ENCODE data around the gene CCHCR1. TPM values are rescaled to one million over a fixed set of nuclear protein-coding genes. Genes with fewer than 3 reads are reported as not detected.
"Not testable (repeated sequence)": the region's sequence is repeated elsewhere in the genome, so short reads cannot be mapped to it uniquely, and the experiment has no call there.

The CCHCR1 gene
- total RNA-seq, 4 donors from 2014 or later: 28.3 to 86.6 (median 36.2) TPM

- no peak overlapping the region for H3K4me3 ChIP-seq
- H3K36me3 ChIP-seq: peaks cover 0 to 25% (median 0%) of the 10 kb centered on the region in 3 donors
- TF ChIP-seq CTCF (IDR thresholded peaks at IDR 0.05) (no peak), POLR2A (IDR thresholded peaks at IDR 0.05) (no peak)
- H3K9me3 ChIP-seq: no peaks in the 10 kb centered on the region
- no peaks in the 10 kb centered on the region for H3K4me1 ChIP-seq
- H3K27ac ChIP-seq: no peak overlapping the region
- H3K27me3 ChIP-seq: no peaks in the 10 kb centered on the region
- DNase-seq: no peak
Observed at GRCh38 chr6:31172973-31173384, 15.4 kb upstream of the CCHCR1 start.

GRCh38 chr6:31171931-31172905 lies 14.6 kb upstream of the CCHCR1 start:
- H3K4me1 ChIP-seq: no peaks in the 10 kb centered on the region
- no peak overlapping the region for H3K4me3 ChIP-seq
- DNase-seq: no peak
- H3K27me3 ChIP-seq: no peaks in the 10 kb centered on the region
- no peak overlapping the region for H3K27ac ChIP-seq
- H3K9me3 ChIP-seq: no peaks in the 10 kb centered on the region
- TF ChIP-seq CTCF (IDR thresholded peaks at IDR 0.05) (no peak), POLR2A (IDR thresholded peaks at IDR 0.05) (no peak)
- H3K36me3 ChIP-seq: peaks cover 0 to 25% (median 0%) of the 10 kb centered on the region in 3 donors

- no peaks in the 10 kb centered on the region for H3K9me3 ChIP-seq
- H3K36me3 ChIP-seq: peaks cover 0 to 23% (median 0%) of the 10 kb centered on the region in 3 donors
- H3K4me3 ChIP-seq: no peak overlapping the region
- H3K27me3 ChIP-seq: no peaks in the 10 kb centered on the region
- DNase-seq: no peak
- H3K27ac ChIP-seq: no peak overlapping the region
- TF ChIP-seq POLR2A (IDR thresholded peaks at IDR 0.05): no peak
- no peak for TF ChIP-seq CTCF (IDR thresholded peaks at IDR 0.05)
- H3K4me1 ChIP-seq: no peaks in the 10 kb centered on the region
Observed at GRCh38 chr6:31170987-31171671, 13.5 kb upstream of the CCHCR1 start.

GRCh38 chr6:31170600-31170881 lies 12.9 kb upstream of the CCHCR1 start, which contains the start of gene POU5F1:
POU5F1 (minus strand) TSS chr6:31170682; CDS start chr6:31170620, 62 bp downstream.
- Histone ChIP-seq H3K36me3 (peaks cover 0 to 17% (median 0%) of the 10 kb centered on the region in 3 donors), H3K4me3 (no peak within 1 kb of the TSS), H3K9me3 (no peaks in the 10 kb centered on the region), H3K27ac (no peak within 1 kb of the TSS), H3K27me3 (no peaks in the 10 kb centered on the region), H3K4me1 (no peaks in the 10 kb centered on the region)
- no peak for TF ChIP-seq CTCF (IDR thresholded peaks at IDR 0.05)
- TF ChIP-seq POLR2A (IDR thresholded peaks at IDR 0.05): no peak
- no peak for DNase-seq

- not testable (repeated sequence) for H3K27me3 ChIP-seq, H3K4me1 ChIP-seq, H3K27ac ChIP-seq, H3K4me3 ChIP-seq, H3K9me3 ChIP-seq, DNase-seq
- peaks cover 0 to 12% (median 0%) of the 10 kb centered on the region in 3 donors for H3K36me3 ChIP-seq
Observed at GRCh38 chr6:31169858-31170599, 12.4 kb upstream of the CCHCR1 start.

Data from Peyer's patch (tissue), 4 donors.